Dermis blood vessel endothelial cell (primary cell): ENCODE results near the gene COPZ2. TPM values are rescaled to one million over a fixed set of nuclear protein-coding genes. Genes with fewer than 3 reads are reported as not detected.

Experiments
- DNase-seq: peaks from one replicate; pipeline ENCODE4 v3.0.0; 2010
- total RNA-seq: library from RNA; depleted of rRNA; stranded (reverse); fragments of >200 nt; gene quantifications from 2 replicates; pipeline ENCODE4 v1.2.3, GENCODE V29; 2014

The COPZ2 gene
- total RNA-seq, 1 donor from 2014 or later, result 6.5 TPM

DNA sequence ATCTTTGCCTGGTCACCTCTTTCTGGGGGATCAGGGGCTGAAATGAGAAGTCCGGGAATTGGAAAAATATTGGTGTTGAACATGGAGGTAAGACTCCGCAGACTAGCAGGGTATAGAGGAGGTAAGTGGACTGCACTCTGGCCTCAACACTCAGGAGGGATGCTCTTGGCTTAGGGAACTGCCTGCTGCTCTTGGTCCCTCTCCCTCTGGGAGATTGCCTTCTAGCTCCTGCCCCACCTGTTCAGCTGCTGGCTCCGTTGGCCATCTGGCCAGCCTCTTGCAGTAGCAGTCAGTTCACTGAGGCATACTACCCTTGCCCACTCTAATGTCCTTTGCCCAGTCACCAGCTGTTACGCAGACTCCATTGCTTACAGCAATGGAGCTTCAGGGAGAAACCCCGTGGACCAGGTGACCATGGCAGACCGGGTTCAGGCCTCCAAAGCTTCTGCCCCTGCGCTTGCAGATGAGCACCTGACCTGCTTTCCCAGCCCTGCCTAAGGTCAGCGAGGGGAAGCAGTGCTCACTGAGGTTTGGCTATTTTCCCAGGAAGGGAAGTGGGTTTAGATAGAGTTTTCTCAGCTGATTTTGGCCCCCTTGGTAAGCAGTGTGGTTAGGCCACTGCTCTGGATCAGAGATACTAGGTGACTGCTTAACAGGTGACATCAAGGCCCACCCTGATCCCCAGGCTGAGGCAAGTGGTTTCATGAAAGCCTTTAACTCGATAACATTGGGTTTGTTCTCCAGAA lies 54.8 kb downstream of the COPZ2 start:
- DNase-seq, result no peak

DNA sequence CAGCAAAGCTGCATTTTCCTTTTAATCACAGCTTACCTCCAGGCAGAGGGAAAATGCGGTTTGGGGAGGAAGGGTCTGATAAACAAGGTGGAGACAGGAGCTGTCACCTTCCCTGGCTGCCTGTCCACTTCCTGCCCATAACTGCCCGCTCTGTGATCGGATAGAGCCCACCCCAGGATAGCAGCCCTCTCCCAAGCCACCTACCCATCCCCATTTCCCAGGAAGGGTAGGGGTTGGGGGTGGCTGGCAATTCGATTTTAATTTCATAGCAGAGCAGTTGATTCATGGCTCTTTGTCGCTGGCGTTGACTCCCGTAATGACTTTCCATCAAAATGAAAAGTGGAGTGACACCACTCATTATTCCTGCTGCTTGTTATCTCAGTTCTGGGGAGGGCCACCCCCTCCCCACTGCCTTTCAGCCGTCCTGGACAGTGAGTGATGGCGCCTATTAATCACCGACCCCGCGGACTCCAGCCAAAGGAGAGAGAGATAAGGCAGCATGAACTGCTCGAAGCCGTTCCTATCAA lies 55.4 kb downstream of the COPZ2 start:
- no peak for DNase-seq

DNA sequence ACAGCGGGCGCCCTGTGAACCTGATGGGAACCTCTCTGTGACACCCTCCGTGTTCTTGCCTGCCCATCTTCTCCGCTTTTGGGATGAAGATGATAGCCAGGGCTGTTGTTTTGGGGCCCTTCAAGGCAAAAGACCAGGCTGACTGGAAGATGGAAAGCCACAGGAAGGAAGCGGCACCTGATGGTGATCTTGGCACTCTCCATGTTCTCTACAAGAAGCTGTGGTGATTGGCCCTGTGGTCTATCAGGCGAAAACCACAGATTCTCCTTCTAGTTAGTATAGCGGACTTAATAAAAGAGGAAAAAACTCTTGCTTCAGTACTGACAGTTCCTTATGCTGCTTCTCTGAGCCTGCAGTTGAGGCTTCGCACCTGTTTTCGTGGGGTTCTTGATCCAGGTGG lies 56.1 kb downstream of the COPZ2 start:
- no peak for DNase-seq

DNA sequence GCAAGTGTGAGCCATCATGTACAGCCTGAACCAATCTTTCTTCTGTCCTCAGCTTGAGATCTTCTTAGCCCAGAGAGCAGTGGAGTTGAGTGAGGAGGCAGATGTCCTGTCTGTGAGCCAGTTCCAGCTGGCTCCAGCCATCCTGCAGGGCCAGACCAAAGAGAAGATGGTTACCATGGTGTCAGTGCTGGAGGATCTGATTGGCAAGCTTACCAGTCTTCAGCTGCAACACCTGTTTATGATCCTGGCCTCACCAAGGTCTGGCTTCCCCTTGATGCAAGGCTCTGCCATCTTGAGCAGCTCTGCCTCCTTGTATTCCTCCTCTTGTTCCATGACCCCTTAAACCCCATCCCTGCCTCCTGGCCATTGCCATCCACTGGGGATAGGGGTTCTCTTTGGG lies 57.1 kb downstream of the COPZ2 start:
- no peak for DNase-seq

DNA sequence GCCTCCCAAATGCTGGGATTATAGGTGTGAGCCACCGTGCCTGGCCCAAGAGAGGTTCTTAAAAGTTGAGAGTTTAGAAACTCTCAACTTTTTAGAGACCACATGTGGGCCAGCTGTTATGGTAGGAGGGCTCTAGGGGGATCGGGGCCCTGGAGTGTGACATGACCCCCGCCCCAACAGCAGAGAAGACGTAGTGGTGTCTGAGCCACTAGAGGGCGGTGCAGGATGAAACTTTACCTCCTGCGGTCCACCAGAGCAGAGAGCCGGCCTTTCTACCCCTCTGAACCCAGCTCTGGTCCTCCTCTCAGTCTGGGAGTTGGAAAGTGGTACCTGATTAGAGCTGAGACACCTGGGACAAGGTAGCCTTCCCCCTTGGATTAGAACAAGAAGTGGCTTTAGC lies 59.3 kb downstream of the COPZ2 start:
- DNase-seq, result peak; percentile 81

Other genes with a start within 250 kb of the COPZ2 start
- 8.9 and 11.6 TPM in 2 replicates for gene OSBPL7, start 216.0 kb downstream of the COPZ2 start, total RNA-seq
- gene MRPL10, start 206.3 kb downstream of the COPZ2 start, total RNA-seq, result 19.9 and 26.0 TPM in 2 replicates
- 0.05 TPM in 1 of 2 replicates, not detected in the other for gene LRRC46, start 206.1 kb downstream of the COPZ2 start, total RNA-seq
- gene SCRN2, start 196.5 kb downstream of the COPZ2 start, total RNA-seq, result 44.3 and 74.2 TPM in 2 replicates
- 3.1 and 4.8 TPM in 2 replicates for gene SP6, start 186.6 kb downstream of the COPZ2 start, total RNA-seq
- 1.7 and 2.6 TPM in 2 replicates for gene SP2, start 141.6 kb downstream of the COPZ2 start, total RNA-seq
- 36.4 and 43.0 TPM in 2 replicates for gene PNPO, start 96.2 kb downstream of the COPZ2 start, total RNA-seq
- not detected in 2 replicates for gene PRR15L, start 79.9 kb downstream of the COPZ2 start, total RNA-seq
- 48.0 and 76.6 TPM in 2 replicates for gene CDK5RAP3, start 66.7 kb downstream of the COPZ2 start, total RNA-seq
- gene NFE2L1, start 10.6 kb upstream of the COPZ2 start, total RNA-seq, result 95.1 and 209 TPM in 2 replicates
- 65.7 and 81.3 TPM in 2 replicates for gene CBX1, start 63.7 kb upstream of the COPZ2 start, total RNA-seq
- 14.0 and 15.9 TPM in 2 replicates for gene SNX11, start 70.0 kb upstream of the COPZ2 start, total RNA-seq